ENCODE results near the gene FBLN2. TPM values are rescaled to one million over a fixed set of nuclear protein-coding genes. Genes with fewer than 3 reads are reported as not detected.

FBLN2 gene
- total RNA-seq, 1 donor from 2014 or later: 0.91 TPM

- DNase-seq (ENCODE audit: low read depth): no peak
These were observed 48.7 kb downstream of the FBLN2 start for GRCh38 chr3:13597661-13598060.

GRCh38 chr3:13598201-13598600, 49.3 kb downstream of the FBLN2 start:
- DNase-seq (ENCODE audit: low read depth): no peak

DNA sequence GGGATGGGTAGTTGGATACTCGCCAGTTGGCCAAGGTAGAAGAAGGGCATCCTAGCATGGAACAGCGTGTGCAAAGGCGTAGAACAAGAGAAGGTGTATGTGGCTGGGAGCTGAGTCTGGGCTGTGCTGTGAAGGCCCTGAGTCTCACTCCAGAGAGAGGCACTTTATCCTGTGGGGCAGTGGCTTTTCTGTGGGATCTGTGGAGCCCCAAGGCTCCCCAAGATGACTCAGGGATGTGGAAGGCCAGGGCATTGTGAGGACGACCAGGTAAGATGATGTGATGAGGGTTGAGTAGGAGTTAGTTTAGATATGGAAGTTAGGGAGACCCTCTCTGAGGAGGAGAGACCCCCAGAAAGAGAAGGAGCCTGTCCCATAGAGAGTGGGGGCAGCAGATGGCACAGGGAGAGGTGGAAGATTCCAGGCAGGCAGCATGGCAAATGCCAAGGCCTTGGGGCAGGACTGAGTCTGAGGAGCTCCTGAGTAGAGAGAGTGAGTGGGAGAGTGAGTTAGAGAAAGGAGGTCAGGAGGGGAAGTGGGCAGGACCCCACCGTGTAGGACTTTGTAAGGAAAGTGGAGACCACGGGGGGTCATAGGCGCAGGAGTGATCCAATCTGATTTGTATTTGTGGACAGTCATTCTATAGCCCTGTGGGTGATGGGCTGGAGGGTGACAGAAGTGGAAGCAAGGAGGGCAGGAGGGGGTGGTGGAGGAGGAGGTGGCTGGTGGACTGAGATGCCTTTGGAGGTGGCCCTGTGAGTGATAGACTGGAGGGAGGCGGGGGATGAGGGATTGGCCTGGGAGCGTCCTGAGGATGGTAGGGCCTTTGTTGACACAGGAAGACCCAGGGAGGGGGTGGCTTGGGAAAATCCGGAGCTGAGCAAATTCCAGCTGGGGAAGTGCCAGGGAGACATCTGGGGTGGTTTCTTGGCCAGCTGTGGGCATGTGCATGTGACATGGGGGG, 50.3 kb downstream of the FBLN2 start:
- peak; percentile 57 for DNase-seq (ENCODE audit: low read depth)

GRCh38 chr3:13599887-13600450, 51.0 kb downstream of the FBLN2 start:
- no peak for DNase-seq (ENCODE audit: low read depth)

GRCh38 chr3:13600950-13601691, 52.2 kb downstream of the FBLN2 start:
- DNase-seq (ENCODE audit: low read depth): peak; percentile 49

GRCh38 chr3:13601692-13602080, 52.8 kb downstream of the FBLN2 start:
- DNase-seq (ENCODE audit: low read depth): no peak

GRCh38 chr3:13605555-13605954, 56.6 kb downstream of the FBLN2 start:
- no peak for DNase-seq (ENCODE audit: low read depth)

DNA sequence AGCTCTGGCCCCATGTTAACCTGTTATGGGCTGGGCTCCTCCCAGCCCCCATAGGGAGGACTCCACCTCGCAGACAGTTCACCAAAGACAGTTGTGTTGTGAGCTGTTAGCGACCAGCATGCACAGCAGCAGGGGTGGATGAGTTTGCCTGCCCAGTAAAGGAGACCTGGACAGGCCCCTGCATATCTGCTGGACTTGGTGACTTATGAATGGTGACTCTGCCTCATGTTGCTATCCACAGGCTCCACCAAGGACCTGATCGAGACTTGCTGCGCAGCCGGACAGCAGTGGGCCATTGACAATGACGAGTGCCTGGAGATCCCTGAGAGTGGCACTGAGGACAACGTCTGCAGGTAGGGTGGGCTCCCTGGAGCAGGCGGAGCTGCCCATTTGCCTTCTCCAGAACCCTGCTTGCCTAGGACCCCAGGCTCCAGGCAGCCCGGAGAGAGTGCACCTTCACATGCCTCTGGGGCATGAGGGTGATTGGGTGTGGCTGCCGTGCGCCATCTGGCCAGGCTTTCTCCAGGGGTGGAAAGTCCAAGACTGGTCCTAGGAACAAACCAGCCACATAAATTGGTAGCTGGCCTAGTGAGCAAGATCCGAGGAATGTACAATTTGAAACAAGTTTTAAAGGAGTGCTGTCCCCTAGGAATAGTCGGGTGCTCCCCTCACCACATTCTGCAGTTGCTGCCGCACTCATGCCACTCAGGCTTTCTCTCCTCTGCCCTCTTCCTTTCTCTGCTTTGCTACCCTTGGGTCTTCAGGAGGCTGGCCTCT, 59.1 kb downstream of the FBLN2 start:
- DNase-seq (ENCODE audit: low read depth): no peak

- no peak for DNase-seq (ENCODE audit: low read depth)
These were observed 60.2 kb downstream of the FBLN2 start for GRCh38 chr3:13608969-13609725.

- DNase-seq (ENCODE audit: low read depth): no peak
These were observed 61.2 kb downstream of the FBLN2 start for GRCh38 chr3:13610006-13610570.

DNA sequence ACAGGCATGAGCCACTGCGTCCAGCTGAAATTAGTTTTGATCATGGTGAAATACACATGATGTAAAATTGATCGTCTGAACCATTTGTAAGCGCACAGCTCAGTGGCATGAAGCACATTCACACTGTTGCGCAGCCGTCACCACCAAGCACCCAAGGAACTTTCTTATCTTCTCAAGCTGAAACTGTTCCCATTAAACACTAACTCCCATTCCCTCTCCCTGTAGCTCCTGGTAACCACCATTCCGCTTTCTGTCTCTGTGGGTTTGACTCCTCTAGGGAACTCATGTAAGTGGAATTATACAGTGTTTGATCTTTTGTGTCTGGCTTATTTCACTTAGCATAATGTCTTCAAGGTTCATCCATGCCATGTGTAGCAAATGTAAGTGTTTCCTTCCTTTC, 62.3 kb downstream of the FBLN2 start:
- no peak for DNase-seq (ENCODE audit: low read depth)

- DNase-seq (ENCODE audit: low read depth): no peak
These were observed 63.9 kb downstream of the FBLN2 start for GRCh38 chr3:13612829-13613228.

GRCh38 chr3:13613343-13614190, 64.6 kb downstream of the FBLN2 start:
- no peak for DNase-seq (ENCODE audit: low read depth)

DNA sequence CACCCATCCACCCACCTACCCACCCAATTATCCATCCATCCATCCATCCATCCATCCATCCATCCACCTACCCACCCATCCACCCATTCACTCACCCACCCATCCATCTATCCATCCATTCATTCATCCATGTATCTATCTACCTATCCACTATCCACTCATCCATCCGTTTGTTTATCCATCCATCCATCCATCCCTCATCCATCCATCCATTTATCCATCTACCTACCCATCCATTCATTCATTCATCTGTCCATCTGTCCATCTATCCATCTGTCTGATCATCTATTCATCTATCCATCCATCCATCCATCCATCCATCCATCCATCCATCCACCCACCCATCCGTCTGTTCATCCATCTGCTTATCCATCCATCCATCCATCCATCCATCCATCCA, 65.7 kb downstream of the FBLN2 start:
- DNase-seq (ENCODE audit: low read depth): no peak

DNA sequence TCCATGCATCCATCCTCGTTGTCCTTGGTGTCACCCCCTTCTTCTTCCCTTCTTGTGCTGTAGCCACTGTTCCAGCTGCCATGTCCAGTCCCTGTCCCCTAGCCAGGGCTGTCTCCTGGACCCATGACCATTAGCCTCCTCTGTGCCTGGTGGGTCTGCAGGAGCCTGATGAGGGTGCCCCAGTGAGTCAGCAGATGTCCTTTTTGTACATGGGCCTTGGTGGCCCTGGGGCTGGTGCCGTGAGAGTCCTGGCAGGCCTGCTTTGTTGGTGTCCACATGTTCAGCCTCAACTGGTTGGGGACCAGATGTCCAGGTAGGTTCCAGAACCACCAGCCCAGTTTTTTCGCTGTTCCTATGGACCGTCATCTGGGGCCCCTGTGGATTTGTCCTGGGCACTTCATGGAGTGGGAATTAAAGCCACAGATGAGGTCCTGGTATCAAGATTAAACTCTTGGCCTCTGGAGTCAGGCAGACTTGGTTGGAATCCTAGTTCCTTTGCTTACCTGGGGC, 66.1 kb downstream of the FBLN2 start:
- DNase-seq (ENCODE audit: low read depth): no peak

- no peak for DNase-seq (ENCODE audit: low read depth)
These were observed 67.4 kb downstream of the FBLN2 start for GRCh38 chr3:13616359-13616758.

DNA sequence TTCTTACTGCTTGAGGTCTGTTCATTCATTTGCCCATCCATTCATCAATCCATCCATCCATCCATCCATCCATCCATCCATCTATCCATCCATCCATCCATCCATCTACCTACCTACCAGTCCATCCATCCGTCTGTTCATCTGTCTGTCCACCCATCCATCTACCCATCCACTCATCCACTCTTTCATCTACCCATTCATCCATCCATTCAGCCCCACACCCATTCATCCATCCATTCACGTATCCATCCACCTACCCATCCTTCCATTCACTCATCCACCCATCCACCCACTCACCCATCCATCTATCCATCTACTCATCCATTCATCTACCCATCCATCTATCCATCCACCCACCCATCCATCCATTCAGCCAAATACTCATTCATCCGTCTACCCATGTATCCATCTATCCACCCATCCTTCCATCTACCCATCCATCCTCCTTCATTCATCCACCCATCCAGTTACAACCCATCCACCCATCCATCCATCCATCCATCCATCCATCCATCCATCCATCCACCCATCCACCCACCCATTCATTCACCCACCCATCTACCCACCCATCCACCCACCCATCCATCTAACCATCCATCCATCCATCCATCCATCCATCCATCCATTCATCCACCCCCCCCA, 68.3 kb downstream of the FBLN2 start:
- no peak for DNase-seq (ENCODE audit: low read depth)

DNA sequence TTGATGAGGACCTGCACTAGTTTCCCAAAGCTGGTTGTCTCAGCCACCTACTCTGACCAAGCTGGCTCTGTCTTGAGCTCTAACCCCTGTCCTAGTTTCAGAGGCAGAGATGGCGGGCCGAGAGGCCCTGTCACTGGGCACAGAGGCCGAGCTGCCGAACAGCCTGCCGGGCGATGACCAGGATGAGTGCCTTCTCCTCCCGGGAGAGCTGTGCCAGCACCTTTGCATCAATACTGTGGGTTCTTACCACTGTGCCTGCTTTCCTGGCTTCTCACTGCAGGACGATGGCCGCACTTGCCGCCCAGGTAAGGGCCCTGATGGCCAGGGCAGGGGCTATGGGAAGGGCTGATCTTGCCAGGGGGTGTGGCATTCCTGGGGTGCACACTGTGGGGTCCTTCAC, 69.1 kb downstream of the FBLN2 start:
- no peak for DNase-seq (ENCODE audit: low read depth)

- no peak for DNase-seq (ENCODE audit: low read depth)
These were observed 69.9 kb downstream of the FBLN2 start for GRCh38 chr3:13618836-13619235.
